K562 (cell line): ENCODE data around the gene SLC35F5. TPM values are rescaled to one million over a fixed set of nuclear protein-coding genes. Genes with fewer than 3 reads are reported as not detected.

Experiments
- ATAC-seq: fragments of 200-7000 bp; cut with Tn5 transposase; 3 replicates; pipeline ENCODE4 v1.9.1; 2020; ENCODE audit warnings: moderate library complexity
- BruUV-seq: library from RNA; stranded (reverse); fragments of 400-500 nt; replicated peaks from 2 replicates; lab custom pipeline; 2021; lab: Mats Ljungman, UMichigan
- CTCF ChIA-PET: fragments of 300-600 bp; formaldehyde crosslinking; extraction: SDS; loops from one replicate; lab custom pipeline; 2021; ENCODE audit warnings: low intra/inter-chr PET ratio; lab: Yijun Ruan, JAX
- POLR2A ChIA-PET: fragments of 300-600, 350-650 bp; sonication (Branson Sonifier 250); formaldehyde crosslinking; extraction: SDS; loops from one replicate; lab custom pipeline; 2021; ENCODE audit warnings: antibody characterized with exemption, inconsistent platforms; lab: Yijun Ruan, JAX
- DNase-seq, 4 experiments: peaks; one replicate each; pipeline versions ENCODE4 v3.0.0 to v3.0.0-alpha.2; 2011 to 2018; ENCODE audit warnings: low spot score in 3 of 4, mixed read lengths in 3 of 4; ENCODE audit errors: extremely low read depth in 1 of 4
- FAIRE-seq: peaks from 2 replicates; lab custom pipeline; 2011; peaks lifted over from hg19 to GRCh38; lab: Jason Lieb, UNC
- H2AFZ ChIP-seq: 2 replicates; pipeline ENCODE4 v1.6.0; 2011; ENCODE audit warnings: low read depth, low read length, control low read depth, inconsistent platforms
- H3K27ac ChIP-seq: fragments of 200-600 bp; 3 replicates; pipeline ENCODE4 v1.8.0; 2011; ENCODE audit warnings: low read depth, mild to moderate bottlenecking, control low read depth, inconsistent platforms, low read length, moderate library complexity, mixed read lengths; ENCODE audit errors: extremely low read depth
- H3K27me3 ChIP-seq, 2 experiments: fragments of 300-600 bp in 1 of 2; 2 replicates in 1 of 2; 3 replicates in 1 of 2; pipeline versions ENCODE4 v1.6.0 to v1.8.0; 2011; ENCODE audit warnings: inconsistent platforms in 2 of 2, low read length in 2 of 2, mild to moderate bottlenecking in 1 of 2, mixed read lengths in 1 of 2, moderate library complexity in 1 of 2; ENCODE audit not compliant: control insufficient read depth in 2 of 2, insufficient read depth in 2 of 2
- H3K36me3 ChIP-seq: fragments of 300-600 bp; 3 replicates; pipeline ENCODE4 v1.8.0; 2011; ENCODE audit warnings: mild to moderate bottlenecking, low read length, inconsistent platforms; ENCODE audit not compliant: control insufficient read depth, insufficient read depth
- H3K4me1 ChIP-seq, 2 experiments: fragments of 200-600 bp in 1 of 2; replicated peaks in 1 of 2; 2 replicates in 1 of 2; 3 replicates in 1 of 2; pipeline versions ENCODE4 v1.5.1 to v1.8.0; 2011; ENCODE audit warnings: inconsistent platforms in 2 of 2, low read length in 2 of 2, mild to moderate bottlenecking in 1 of 2, mixed read lengths in 1 of 2, moderate library complexity in 1 of 2; ENCODE audit not compliant: control insufficient read depth in 2 of 2, insufficient read depth in 2 of 2
- H3K4me2 ChIP-seq: 2 replicates; pipeline ENCODE4 v1.6.1; 2011; ENCODE audit warnings: low read length, control low read depth, inconsistent platforms, mixed read lengths; ENCODE audit not compliant: insufficient read depth
- H3K4me3 ChIP-seq: fragments of 200-600 bp; sonication (generic), shearing (Covaris generic); 2 replicates; pipeline ENCODE4 v1.5.1; 2016; ENCODE audit warnings: control low read depth, inconsistent platforms
- H3K79me2 ChIP-seq: fragments of 200-600 bp; 3 replicates; pipeline ENCODE4 v1.8.0; 2011; ENCODE audit warnings: low read length, inconsistent platforms; ENCODE audit not compliant: control insufficient read depth, insufficient read depth
- H3K9ac ChIP-seq, 2 experiments: 2 replicates each; pipeline versions ENCODE4 v1.6.0 to v1.6.1; 2011; ENCODE audit warnings: low read depth in 2 of 2, low read length in 2 of 2, control low read depth in 1 of 2, inconsistent platforms in 1 of 2, mild to moderate bottlenecking in 1 of 2, mixed read lengths in 1 of 2; ENCODE audit not compliant: insufficient read depth in 1 of 2
- H3K9me1 ChIP-seq: one replicate; pipeline ENCODE4 v1.6.0; 2011; ENCODE audit warnings: inconsistent platforms, mild to moderate bottlenecking, low read length, moderate library complexity; ENCODE audit not compliant: control insufficient read depth, insufficient read depth
- H3K9me3 ChIP-seq: replicated peaks from 2 replicates; pipeline ENCODE4 v1.5.1; 2011; ENCODE audit warnings: low read depth, low read length, inconsistent platforms; ENCODE audit not compliant: control insufficient read depth, insufficient read depth
- H4K20me1 ChIP-seq: replicated peaks from 2 replicates; pipeline ENCODE4 v1.6.1; 2011; ENCODE audit warnings: low read length, inconsistent platforms, mixed read lengths; ENCODE audit not compliant: control insufficient read depth, insufficient read depth
- ARID3B ChIP-seq: fragments of 250-450 bp; sonication (Bioruptor Pico); IDR thresholded peaks from 2 replicates; pipeline ENCODE4 v1.4.0; 2020; ENCODE audit warnings: borderline replicate concordance
- FOSL1 ChIP-seq: fragments of 200-800 bp; sonication (Bioruptor generic); conservative IDR thresholded peaks from 2 replicates; pipeline ENCODE4 v1.6.1; 2016; ENCODE audit warnings: missing genetic modification characterization, missing compliant biosample characterization
- NFE2 ChIP-seq: IDR thresholded peaks from 2 replicates; pipeline ENCODE4 v1.6.1; 2014; ENCODE audit warnings: antibody characterized with exemption, low read depth
- NUFIP1 ChIP-seq: fragments of 450-650 bp; IDR thresholded peaks from 2 replicates; pipeline ENCODE4 v1.6.1; 2018; ENCODE audit not compliant: partially characterized antibody
- ZNF764 ChIP-seq: fragments of 250-450 bp; sonication (Bioruptor Pico); IDR thresholded peaks from 2 replicates; pipeline ENCODE4 v1.4.0; 2020; ENCODE audit warnings: low read depth, mild to moderate bottlenecking, moderate library complexity
- WGBS: fragments of 100-300 bp; shearing (Covaris generic); methylation state at CpG from one replicate; pipeline ENCODE4 v1.1.6; 2016; ENCODE audit warnings: low coverage, mixed read lengths; ENCODE audit not compliant: insufficient coverage; ENCODE audit errors: missing lambda C conversion rate; 5-methylcytosine and 5-hydroxymethylcytosine counted together
- in situ Hi-C: fragments of 300-500 bp; cut with MboI; formaldehyde crosslinking; loops from 4 replicates; pipeline ENCODE4 v1.15.0; 2018; ENCODE audit warnings: inconsistent platforms, mixed read lengths
- intact Hi-C: fragments of 100-400 bp; cut with micrococcal nuclease; formaldehyde crosslinking; loops from 2 replicates; pipeline ENCODE4 v1.14.2; 2022
- polyA plus RNA-seq, 8 experiments: library from polyadenylated mRNA; depleted of rRNA in 4 of 8; stranded (reverse) in 5 of 8; unstranded in 3 of 8; fragments of >200 nt; fragmentation: Nextera tagmentation in 2 of 8; fragmentation: Illumina TruSeq in 1 of 8; extraction: Ambion mirVana in 2 of 8; extraction: Trizol in 1 of 8; gene quantifications; 2 replicates each; pipeline versions ENCODE4 v1.2.1 to v1.2.3, GENCODE V29; 2011 to 2014; ENCODE audit warnings: inconsistent platforms in 1 of 8, missing spikeins in 1 of 8
- total RNA-seq, 7 experiments: library from RNA; depleted of rRNA in 6 of 7; stranded (reverse); fragments of >200 nt in 6 of 7; fragmentation: Illumina TruSeq in 2 of 7; extraction: Trizol in 2 of 7; gene quantifications; 2 replicates each; pipeline versions ENCODE4 v1.2.1 to v1.2.3, GENCODE V29; 2011 to 2021; ENCODE audit warnings: low replicate concordance in 1 of 7

SLC35F5 gene
- total and polyA plus RNA-seq, 9 of the 15 experiments (the other 6 are each of a cell fraction or from before 2014, with no cell fraction given): 4.9 to 50.7 (median 30.5) TPM

GRCh38 chr2:113679457-113679856, 77.0 kb downstream of the SLC35F5 start:
- Histone ChIP-seq H3K9me3 (no peaks in the 10 kb centered on the region), H3K36me3 (no peaks in the 10 kb centered on the region), H3K4me3 (no peak overlapping the region), H3K9me1 (no peaks in the 10 kb centered on the region), H3K9ac (no peak overlapping the region), H3K27me3 (no peaks in the 10 kb centered on the region), H2AFZ (no peak overlapping the region), H3K27ac (no peak overlapping the region), H3K79me2 (no peaks in the 10 kb centered on the region), H3K4me1 (peaks cover 0 to 19% of the 10 kb centered on the region in 2 experiments; a peak in 2 of 5 replicates), H4K20me1 (no peaks in the 10 kb centered on the region), H3K4me2 (no peak overlapping the region)
- BruUV-seq: no TSS peak
- TF ChIP-seq NUFIP1: no peak
- no peak for TF ChIP-seq ZNF764
- peak; percentile 28; the same call in 1 of the 2 replicates for TF ChIP-seq NFE2
- peak; percentile 19 for FAIRE-seq
- CTCF ChIA-PET: no interaction called here
- POLR2A ChIA-PET: interaction anchor here (0.5 kb wide), 1 partner anchor 210 kb away, joined by 5 read pairs; the partner anchor contains the start of gene ACTR3
- in situ Hi-C loops (no loop called here), intact Hi-C loops (no loop called here)
- ATAC-seq: peak; percentile 79
- peak in 2 of 4 experiments; percentile 9 to 21 for DNase-seq
- 23% methylated on average over 8 of the region's 8 CpGs for WGBS

- no peaks in the 10 kb centered on the region for H3K36me3 ChIP-seq
- H2AFZ ChIP-seq: no peak overlapping the region
- no peak overlapping the region for H3K27ac ChIP-seq
- peak in 2 of 4 experiments; percentile 5 to 18 for DNase-seq
- ATAC-seq: no peak
- no peaks in the 10 kb centered on the region for H4K20me1 ChIP-seq
- BruUV-seq: no TSS peak
- no peak for FAIRE-seq
- 0% methylated on average over 2 of the region's 2 CpGs for WGBS
- no peak overlapping the region for H3K9ac ChIP-seq
- no peaks in the 10 kb centered on the region for H3K79me2 ChIP-seq
- H3K9me1 ChIP-seq: no peaks in the 10 kb centered on the region
- H3K27me3 ChIP-seq: no peaks in the 10 kb centered on the region
- POLR2A ChIA-PET: interaction anchor here (1.3 kb wide), 1 partner anchor 11 kb away, joined by 3 read pairs; no protein-coding TSS in a partner anchor
- in situ Hi-C loops: no loop called here
- peaks cover 0 to 19% of the 10 kb centered on the region in 2 experiments; a peak in 2 of 5 replicates for H3K4me1 ChIP-seq
- intact Hi-C loops: no loop called here
- H3K4me2 ChIP-seq: no peak overlapping the region
- H3K9me3 ChIP-seq: no peaks in the 10 kb centered on the region
- CTCF ChIA-PET: no interaction called here
- TF ChIP-seq ARID3B (no peak), FOSL1 (tag) (peak; percentile 54)
- no peak overlapping the region for H3K4me3 ChIP-seq
These were observed 79.1 kb downstream of the SLC35F5 start for GRCh38 chr2:113677330-113677729.
